Measurements from ENCODE around the gene BATF2.

DNA sequence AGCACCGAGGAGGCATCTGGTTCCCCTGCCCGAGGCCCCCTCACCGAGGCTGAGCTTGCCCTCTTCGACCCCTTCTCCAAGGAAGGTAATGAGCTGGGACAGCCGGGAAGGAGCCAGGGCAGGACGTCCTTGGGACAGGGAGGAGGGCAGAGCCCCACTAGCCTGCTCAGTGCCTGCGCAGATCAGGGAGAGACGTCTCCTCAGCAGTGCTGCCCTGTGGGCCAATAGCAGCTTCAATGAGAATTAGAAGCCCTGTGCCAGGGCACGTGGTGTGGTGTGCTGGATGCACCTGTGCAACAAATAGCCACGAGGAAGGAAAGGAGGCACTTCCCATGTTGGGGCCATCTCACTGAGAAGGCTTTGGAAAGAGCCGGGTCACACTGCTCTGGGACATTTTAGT lies 38.8 kb upstream of the BATF2 start:
- no peak for TF ChIP-seq EZH2phosphoT487 (IDR thresholded peaks at IDR 0.05; ENCODE audit: borderline replicate concordance, low read depth, low read length)
- TF ChIP-seq, protein P1, sequence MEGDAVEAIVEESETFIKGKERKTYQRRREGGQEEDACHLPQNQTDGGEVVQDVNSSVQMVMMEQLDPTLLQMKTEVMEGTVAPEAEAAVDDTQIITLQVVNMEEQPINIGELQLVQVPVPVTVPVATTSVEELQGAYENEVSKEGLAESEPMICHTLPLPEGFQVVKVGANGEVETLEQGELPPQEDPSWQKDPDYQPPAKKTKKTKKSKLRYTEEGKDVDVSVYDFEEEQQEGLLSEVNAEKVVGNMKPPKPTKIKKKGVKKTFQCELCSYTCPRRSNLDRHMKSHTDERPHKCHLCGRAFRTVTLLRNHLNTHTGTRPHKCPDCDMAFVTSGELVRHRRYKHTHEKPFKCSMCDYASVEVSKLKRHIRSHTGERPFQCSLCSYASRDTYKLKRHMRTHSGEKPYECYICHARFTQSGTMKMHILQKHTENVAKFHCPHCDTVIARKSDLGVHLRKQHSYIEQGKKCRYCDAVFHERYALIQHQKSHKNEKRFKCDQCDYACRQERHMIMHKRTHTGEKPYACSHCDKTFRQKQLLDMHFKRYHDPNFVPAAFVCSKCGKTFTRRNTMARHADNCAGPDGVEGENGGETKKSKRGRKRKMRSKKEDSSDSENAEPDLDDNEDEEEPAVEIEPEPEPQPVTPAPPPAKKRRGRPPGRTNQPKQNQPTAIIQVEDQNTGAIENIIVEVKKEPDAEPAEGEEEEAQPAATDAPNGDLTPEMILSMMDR (conservative IDR thresholded peaks at IDR 0.05; ENCODE audit: low read length): no peak

Data from OCI-LY7 (cell line).